WTC11 (cell line): Measurements from ENCODE around the gene EFS. TPM values are rescaled to one million over a fixed set of nuclear protein-coding genes. Genes with fewer than 3 reads are reported as not detected.
"Not testable (repeated sequence)": the region's sequence is repeated elsewhere in the genome, so short reads cannot be mapped to it uniquely, and the experiment has no call there.

ENCODE experiments used
- ATAC-seq: fragments of 200-7000 bp; cut with Tn5 transposase; 2 replicates; pipeline ENCODE4 v1.10.0; 2021; ENCODE audit warnings: mild to moderate bottlenecking, moderate library complexity
- CTCF ChIA-PET: fragments of 300-600 bp; sonication (Branson Sonifier 250); formaldehyde crosslinking; loops from one replicate; lab custom pipeline; 2021; ENCODE audit warnings: antibody characterized with exemption; lab: Charles Lee
- POLR2A ChIA-PET: fragments of 350-600 bp; sonication (Branson Sonifier 250); formaldehyde crosslinking; loops from one replicate; lab custom pipeline; 2021; ENCODE audit warnings: antibody characterized with exemption; lab: Charles Lee
- DNase-seq: peaks from one replicate; pipeline ENCODE4 v3.0.0; 2021; ENCODE audit warnings: low spot score
- H3K27ac Mint-ChIP-seq: 2 replicates; pipeline ENCODE4 v1.8.0; 2021; ENCODE audit warnings: mixed read lengths
- H3K27me3 Mint-ChIP-seq: 2 replicates; pipeline ENCODE4 v1.8.0; 2021; ENCODE audit warnings: low read depth, mild to moderate bottlenecking, moderate library complexity, mixed read lengths
- H3K36me3 Mint-ChIP-seq: 2 replicates; pipeline ENCODE4 v1.8.0; 2021; ENCODE audit warnings: mixed read lengths
- H3K4me1 Mint-ChIP-seq: 2 replicates; pipeline ENCODE4 v1.8.0; 2022; ENCODE audit warnings: mixed read lengths
- H3K4me3 Mint-ChIP-seq: 2 replicates; pipeline ENCODE4 v1.8.0; 2021; ENCODE audit warnings: mild to moderate bottlenecking, moderate library complexity, mixed read lengths
- H3K9me3 Mint-ChIP-seq: 2 replicates; pipeline ENCODE4 v1.8.0; 2021; ENCODE audit warnings: mixed read lengths
- ATF3 ChIP-seq: sonication (generic); formaldehyde crosslinking; conservative IDR thresholded peaks from 2 replicates; pipeline ENCODE4 v1.8.1; 2022; ENCODE audit warnings: mild to moderate bottlenecking, missing genetic modification reagents
- ATF6 ChIP-seq: sonication (generic); formaldehyde crosslinking; IDR thresholded peaks from 2 replicates; pipeline ENCODE4 v1.8.1; 2023; ENCODE audit warnings: mild to moderate bottlenecking, missing genetic modification reagents
- E2F4 ChIP-seq: sonication (generic); formaldehyde crosslinking; IDR thresholded peaks from 2 replicates; pipeline ENCODE4 v1.8.1; 2022; ENCODE audit warnings: low read depth, mild to moderate bottlenecking, moderate library complexity, missing genetic modification reagents, borderline replicate concordance
- E2F5 ChIP-seq: sonication (generic); formaldehyde crosslinking; IDR thresholded peaks from 2 replicates; pipeline ENCODE4 v1.8.1; 2022; ENCODE audit warnings: mild to moderate bottlenecking, moderate library complexity, missing genetic modification reagents
- ELF4 ChIP-seq: sonication (generic); formaldehyde crosslinking; IDR thresholded peaks from 2 replicates; pipeline ENCODE4 v1.8.1; 2022; ENCODE audit warnings: low read depth, mild to moderate bottlenecking, moderate library complexity, missing genetic modification reagents
- EMX1 ChIP-seq: fragments of 250-450 bp; sonication (Bioruptor Pico); IDR thresholded peaks from 2 replicates; pipeline ENCODE4 v1.8.0; 2021; ENCODE audit warnings: mild to moderate bottlenecking
- HMGA2 ChIP-seq: fragments of 250-450 bp; sonication (Bioruptor Pico); IDR thresholded peaks from 2 replicates; pipeline ENCODE4 v1.4.0; 2021; ENCODE audit warnings: mild to moderate bottlenecking, moderate library complexity
- JUN ChIP-seq: sonication (generic); formaldehyde crosslinking; IDR thresholded peaks from 2 replicates; pipeline ENCODE4 v1.8.0; 2023; ENCODE audit warnings: mild to moderate bottlenecking, missing genetic modification reagents
- MXD4 ChIP-seq: fragments of 250-450 bp; sonication (Bioruptor Pico); IDR thresholded peaks from 2 replicates; pipeline ENCODE4 v1.8.0; 2021; ENCODE audit warnings: mild to moderate bottlenecking, moderate library complexity, borderline replicate concordance
- NFATC4 ChIP-seq: fragments of 250-450 bp; sonication (Bioruptor Pico); IDR thresholded peaks from 2 replicates; pipeline ENCODE4 v1.9.0; 2021; ENCODE audit warnings: mild to moderate bottlenecking
- NR3C1 ChIP-seq: sonication (generic); formaldehyde crosslinking; conservative IDR thresholded peaks from 2 replicates; pipeline ENCODE4 v1.8.1; 2023; ENCODE audit warnings: low read depth, mild to moderate bottlenecking, missing genetic modification reagents
- SMAD4 ChIP-seq: sonication (generic); formaldehyde crosslinking; IDR thresholded peaks from 2 replicates; pipeline ENCODE4 v1.8.0; 2022; ENCODE audit warnings: mild to moderate bottlenecking, missing genetic modification reagents
- ZMAT4 ChIP-seq: fragments of 250-450 bp; sonication (Bioruptor Pico); IDR thresholded peaks from 2 replicates; pipeline ENCODE4 v1.9.0; 2021; ENCODE audit warnings: mild to moderate bottlenecking
- ZNF317 ChIP-seq: sonication (generic); formaldehyde crosslinking; IDR thresholded peaks from 2 replicates; pipeline ENCODE4 v1.8.1; 2023; ENCODE audit warnings: low read depth, mild to moderate bottlenecking, moderate library complexity, missing genetic modification reagents, borderline replicate concordance
- ZNF423 ChIP-seq: fragments of 250-450 bp; sonication (Bioruptor Pico); IDR thresholded peaks from 2 replicates; pipeline ENCODE4 v2.1.2; 2022; ENCODE audit warnings: mild to moderate bottlenecking, moderate library complexity
- ZNF425 ChIP-seq: fragments of 250-450 bp; sonication (Bioruptor Pico); conservative IDR thresholded peaks from 2 replicates; pipeline ENCODE4 v1.9.0; 2021; ENCODE audit warnings: mild to moderate bottlenecking
- total RNA-seq: library from RNA; stranded (reverse); gene quantifications from 3 replicates; pipeline ENCODE4 v1.2.3, GENCODE V29; 2021

Gene EFS
- total RNA-seq, 1 experiment from 2014 or later, result 35.3 TPM

- no peak for DNase-seq
- Mint-ChIP-seq H3K27ac (no peak overlapping the region), H3K4me3 (no peak overlapping the region), H3K4me1 (peaks cover 2% of the 10 kb centered on the region; the same call in 1 of the 2 replicates), H3K27me3 (peaks cover 28% of the 10 kb centered on the region), H3K36me3 (no peaks in the 10 kb centered on the region), H3K9me3 (no peaks in the 10 kb centered on the region)
- TF ChIP-seq ZNF425 (no peak), ATF6 (CRISPR knock-in tag) (no peak), NR3C1 (CRISPR knock-in tag) (no peak), HMGA2 (CRISPR knock-in tag) (no peak), JUN (CRISPR knock-in tag) (no peak), ZNF317 (CRISPR knock-in tag) (no peak)
- CTCF ChIA-PET, result interaction anchor here (0.8 kb wide), 1 partner anchor 281 kb away, joined by 3 read pairs; no protein-coding TSS in a partner anchor
- ATAC-seq, result no peak
- POLR2A ChIA-PET, result no interaction called here
Measured at GRCh38 chr14:23401291-23401690, 36.3 kb upstream of the EFS start.

- CTCF ChIA-PET, result interaction anchor here (0.6 kb wide), 1 partner anchor 13 kb away, joined by 3 read pairs; no protein-coding TSS in a partner anchor
- H3K4me3 Mint-ChIP-seq, H3K36me3 Mint-ChIP-seq, POLR2A ChIA-PET, H3K9me3 Mint-ChIP-seq, ATAC-seq, H3K4me1 Mint-ChIP-seq, H3K27ac Mint-ChIP-seq, DNase-seq: not testable (repeated sequence)
- H3K27me3 Mint-ChIP-seq, result peaks cover 26% of the 10 kb centered on the region
Measured at GRCh38 chr14:23400496-23401149, 35.7 kb upstream of the EFS start.

- no peak overlapping the region for H3K27ac Mint-ChIP-seq
- no peak for DNase-seq
Measured at GRCh38 chr14:23399591-23399990, 34.6 kb upstream of the EFS start.

More at GRCh38 chr14:23399591-23399990, 34.6 kb upstream of the EFS start:
- TF ChIP-seq ZNF423 (CRISPR knock-in tag) (no peak), NFATC4 (CRISPR knock-in tag) (no peak), EMX1 (CRISPR knock-in tag) (no peak), HMGA2 (CRISPR knock-in tag) (no peak), ZMAT4 (CRISPR knock-in tag) (no peak), MXD4 (no peak), E2F4 (CRISPR knock-in tag) (no peak), ATF3 (CRISPR knock-in tag) (no peak), E2F5 (CRISPR knock-in tag) (no peak), SMAD4 (no peak), ELF4 (CRISPR knock-in tag) (no peak)
- ChIA-PET POLR2A (no interaction called here), CTCF (interaction anchor here (1.2 kb wide), 1 partner anchor 20 kb away, joined by 3 read pairs; no protein-coding TSS in a partner anchor)
- Mint-ChIP-seq H3K27me3 (peaks cover 21% of the 10 kb centered on the region), H3K9me3 (no peaks in the 10 kb centered on the region), H3K36me3 (no peaks in the 10 kb centered on the region), H3K4me3 (no peak overlapping the region), H3K4me1 (0 out of 2 replicates have a peak, but pooled peaks cover 2% of the 10 kb centered on the region)
- no peak for ATAC-seq
